NCI-H510A (cell line): ENCODE measurements around the gene PCDHA3.
"Not testable (repeated sequence)": the region's sequence is repeated elsewhere in the genome, so short reads cannot be mapped to it uniquely, and the experiment has no call there.

Experiments used
- DNase-seq: peaks from one replicate; lab custom pipeline; 2025; lab: John Stamatoyannopoulos, UW

Gene PCDHA3

DNA sequence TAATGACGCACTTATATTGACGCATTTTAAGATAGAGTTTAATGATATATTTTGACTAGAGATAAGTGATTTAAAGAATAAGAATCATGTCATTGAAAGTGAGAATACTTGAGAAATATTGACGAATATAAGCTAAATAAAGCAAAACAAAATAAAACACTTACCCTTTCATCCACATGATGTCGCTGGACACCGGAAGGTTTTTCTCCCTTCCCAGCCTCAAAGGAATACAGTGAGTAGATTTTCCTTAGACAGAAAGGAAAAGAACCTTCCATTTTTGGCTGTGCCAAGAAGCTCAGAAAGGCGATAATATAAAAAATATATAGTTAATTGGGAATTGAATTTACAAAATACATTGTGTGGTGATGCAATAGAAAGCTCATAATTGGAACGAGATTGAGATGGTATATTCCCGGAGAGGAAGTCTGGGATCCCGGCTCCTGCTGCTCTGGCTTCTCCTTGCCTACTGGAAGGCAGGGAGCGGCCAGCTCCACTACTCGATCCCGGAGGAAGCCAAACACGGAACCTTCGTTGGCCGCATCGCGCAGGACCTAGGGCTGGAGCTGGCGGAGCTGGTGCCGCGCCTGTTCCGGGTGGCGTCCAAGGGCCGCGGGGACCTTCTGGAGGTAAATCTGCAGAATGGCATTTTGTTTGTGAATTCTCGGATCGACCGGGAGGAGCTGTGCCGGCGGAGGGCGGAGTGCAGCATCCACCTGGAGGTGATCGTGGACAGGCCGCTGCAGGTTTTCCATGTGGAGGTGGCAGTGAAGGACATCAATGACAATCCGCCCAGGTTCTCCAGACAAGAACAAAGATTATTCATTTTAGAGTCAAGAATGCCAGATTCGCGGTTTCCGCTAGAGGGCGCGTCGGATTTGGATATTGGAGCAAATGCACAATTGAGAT is 20.8 kb downstream of the PCDHA3 start, which contains the start of gene PCDHA5:
PCDHA5 (plus strand) TSS at position 239 of the 906 bp plus-strand sequence.
- DNase-seq, result no peak

DNA sequence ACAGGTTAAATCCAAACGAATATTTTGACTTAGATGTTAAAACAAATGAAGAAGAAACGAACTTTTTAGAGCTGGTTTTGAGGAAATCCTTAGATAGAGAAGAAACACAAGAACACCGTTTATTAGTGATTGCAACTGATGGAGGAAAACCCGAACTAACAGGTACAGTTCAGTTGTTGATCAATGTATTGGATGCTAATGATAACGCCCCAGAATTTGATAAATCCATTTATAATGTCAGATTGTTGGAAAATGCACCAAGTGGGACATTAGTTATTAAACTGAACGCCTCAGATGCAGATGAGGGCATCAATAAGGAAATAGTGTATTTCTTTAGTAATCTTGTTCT is 21.4 kb downstream of the PCDHA3 start:
- no peak for DNase-seq

DNA sequence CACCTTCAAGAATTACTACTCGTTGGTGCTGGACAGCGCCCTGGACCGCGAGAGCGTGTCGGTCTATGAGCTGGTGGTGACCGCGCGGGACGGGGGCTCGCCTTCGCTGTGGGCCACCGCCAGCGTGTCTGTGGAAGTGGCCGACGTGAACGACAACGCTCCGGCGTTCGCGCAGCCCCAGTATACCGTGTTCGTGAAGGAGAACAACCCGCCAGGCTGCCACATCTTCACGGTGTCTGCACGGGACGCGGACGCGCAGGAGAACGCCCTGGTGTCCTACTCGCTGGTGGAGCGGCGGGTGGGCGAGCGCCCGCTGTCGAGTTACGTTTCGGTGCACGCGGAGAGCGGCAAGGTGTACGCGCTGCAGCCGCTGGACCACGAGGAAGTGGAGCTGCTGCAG is 22.1 kb downstream of the PCDHA3 start:
- not testable (repeated sequence) for DNase-seq

DNA sequence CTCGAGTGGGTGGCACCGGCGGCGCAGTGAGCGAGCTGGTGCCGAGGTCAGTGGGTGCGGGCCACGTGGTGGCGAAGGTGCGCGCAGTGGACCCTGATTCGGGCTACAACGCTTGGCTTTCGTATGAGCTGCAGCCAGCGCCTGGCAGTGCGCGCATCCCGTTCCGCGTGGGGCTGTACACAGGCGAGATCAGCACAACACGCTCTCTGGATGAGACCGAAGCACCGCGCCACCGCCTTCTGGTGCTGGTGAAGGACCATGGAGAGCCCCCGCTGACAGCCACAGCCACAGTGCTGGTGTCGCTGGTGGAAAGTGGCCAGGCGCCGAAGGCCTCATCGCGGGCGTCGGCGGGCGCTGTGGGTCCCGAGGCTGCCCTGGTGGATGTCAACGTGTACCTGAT is 22.6 kb downstream of the PCDHA3 start:
- DNase-seq, result no peak

DNA sequence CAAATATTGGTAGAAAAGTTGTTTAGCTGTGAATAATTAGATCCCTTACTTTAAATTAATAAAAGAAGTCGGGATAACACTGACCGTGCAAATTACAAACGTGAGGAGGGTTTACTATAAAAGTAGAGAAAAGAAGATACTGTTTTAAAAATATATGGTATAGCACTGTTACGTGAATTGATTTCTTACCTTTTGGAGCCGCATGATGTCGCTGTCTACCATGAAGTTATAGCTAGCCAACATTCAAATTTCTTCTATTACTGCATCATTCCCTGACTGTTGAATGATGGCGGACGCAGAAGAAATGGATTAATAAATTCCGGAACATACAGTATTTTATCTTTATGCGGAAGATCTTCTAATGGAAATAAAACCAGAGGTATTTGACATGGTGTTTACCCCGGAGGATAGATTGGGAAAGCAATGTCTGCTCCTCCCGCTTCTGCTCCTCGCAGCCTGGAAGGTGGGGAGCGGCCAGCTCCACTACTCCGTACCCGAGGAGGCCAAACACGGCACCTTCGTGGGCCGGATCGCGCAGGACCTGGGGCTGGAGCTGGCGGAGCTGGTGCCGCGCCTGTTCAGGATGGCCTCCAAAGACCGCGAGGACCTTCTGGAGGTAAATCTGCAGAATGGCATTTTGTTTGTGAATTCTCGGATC is 27.0 kb downstream of the PCDHA3 start, which contains the start of gene PCDHA6:
PCDHA6 (plus strand) TSS at position 257 of the 658 bp plus-strand sequence; CDS start at position 389, 132 bp downstream.
- no peak for DNase-seq

DNA sequence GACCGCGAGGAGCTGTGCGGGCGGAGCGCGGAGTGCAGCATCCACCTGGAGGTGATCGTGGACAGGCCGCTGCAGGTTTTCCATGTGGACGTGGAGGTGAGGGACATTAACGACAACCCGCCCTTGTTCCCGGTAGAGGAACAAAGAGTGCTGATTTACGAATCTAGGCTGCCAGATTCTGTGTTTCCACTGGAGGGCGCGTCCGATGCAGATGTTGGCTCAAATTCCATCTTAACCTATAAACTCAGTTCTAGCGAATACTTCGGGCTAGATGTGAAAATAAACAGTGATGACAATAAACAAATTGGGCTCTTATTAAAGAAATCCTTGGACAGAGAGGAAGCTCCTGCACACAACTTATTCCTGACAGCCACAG is 27.5 kb downstream of the PCDHA3 start:
- DNase-seq, result no peak

DNA sequence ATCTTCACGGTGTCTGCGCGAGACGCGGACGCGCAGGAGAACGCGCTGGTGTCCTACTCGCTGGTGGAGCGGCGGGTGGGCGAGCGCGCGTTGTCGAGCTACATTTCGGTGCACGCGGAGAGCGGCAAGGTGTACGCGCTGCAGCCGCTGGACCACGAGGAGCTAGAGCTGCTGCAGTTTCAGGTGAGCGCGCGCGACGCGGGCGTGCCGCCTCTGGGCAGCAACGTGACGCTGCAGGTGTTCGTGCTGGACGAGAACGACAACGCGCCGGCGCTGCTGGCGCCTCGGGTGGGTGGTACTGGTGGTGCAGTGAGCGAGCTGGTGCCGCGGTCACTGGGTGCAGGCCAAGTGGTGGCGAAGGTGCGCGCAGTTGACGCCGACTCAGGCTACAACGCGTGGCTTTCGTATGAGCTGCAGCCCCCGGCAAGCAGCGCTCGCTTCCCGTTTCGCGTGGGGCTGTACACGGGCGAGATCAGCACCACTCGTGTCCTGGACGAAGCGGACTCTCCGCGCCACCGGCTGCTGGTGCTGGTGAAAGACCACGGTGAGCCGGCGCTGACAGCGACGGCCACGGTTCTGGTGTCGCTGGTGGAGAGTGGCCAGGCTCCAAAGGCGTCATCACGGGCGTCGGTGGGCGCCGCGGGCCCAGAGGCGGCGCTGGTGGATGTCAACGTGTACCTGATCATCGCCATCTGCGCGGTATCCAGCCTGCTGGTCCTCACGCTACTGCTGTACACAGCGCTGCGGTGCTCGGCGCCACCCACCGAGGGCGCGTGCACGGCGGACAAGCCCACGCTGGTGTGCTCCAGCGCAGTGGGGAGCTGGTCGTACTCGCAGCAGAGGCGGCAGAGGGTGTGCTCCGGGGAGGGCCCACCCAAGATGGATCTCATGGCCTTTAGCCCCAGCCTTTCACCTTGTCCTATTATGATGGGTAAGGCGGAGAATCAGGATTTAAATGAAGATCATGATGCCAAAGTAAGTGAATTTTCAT is 28.9 kb downstream of the PCDHA3 start:
- not testable (repeated sequence) for DNase-seq

DNA sequence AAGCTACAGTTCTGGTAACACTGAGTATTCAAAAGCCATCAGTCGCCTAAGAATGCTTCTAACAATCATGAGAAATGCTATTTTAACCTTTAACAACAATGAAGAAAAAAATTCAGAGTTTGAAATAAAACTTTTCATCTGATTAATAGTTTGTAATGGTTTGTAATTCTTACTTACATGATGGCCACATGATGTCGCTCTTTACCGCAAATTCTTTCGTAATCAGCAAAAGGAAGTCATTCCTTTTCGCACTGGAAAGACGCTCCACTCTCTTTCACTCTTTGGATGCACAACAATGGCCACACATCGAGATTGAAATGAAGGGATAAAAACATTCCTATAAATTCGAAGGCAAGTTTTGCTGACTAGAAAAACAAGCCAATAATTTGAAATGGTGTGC is 33.1 kb downstream of the PCDHA3 start, which contains the start of gene PCDHA7:
PCDHA7 (plus strand) TSS at position 277 of the 400 bp plus-strand sequence; CDS start at position 392, 115 bp downstream.
- no peak for DNase-seq

DNA sequence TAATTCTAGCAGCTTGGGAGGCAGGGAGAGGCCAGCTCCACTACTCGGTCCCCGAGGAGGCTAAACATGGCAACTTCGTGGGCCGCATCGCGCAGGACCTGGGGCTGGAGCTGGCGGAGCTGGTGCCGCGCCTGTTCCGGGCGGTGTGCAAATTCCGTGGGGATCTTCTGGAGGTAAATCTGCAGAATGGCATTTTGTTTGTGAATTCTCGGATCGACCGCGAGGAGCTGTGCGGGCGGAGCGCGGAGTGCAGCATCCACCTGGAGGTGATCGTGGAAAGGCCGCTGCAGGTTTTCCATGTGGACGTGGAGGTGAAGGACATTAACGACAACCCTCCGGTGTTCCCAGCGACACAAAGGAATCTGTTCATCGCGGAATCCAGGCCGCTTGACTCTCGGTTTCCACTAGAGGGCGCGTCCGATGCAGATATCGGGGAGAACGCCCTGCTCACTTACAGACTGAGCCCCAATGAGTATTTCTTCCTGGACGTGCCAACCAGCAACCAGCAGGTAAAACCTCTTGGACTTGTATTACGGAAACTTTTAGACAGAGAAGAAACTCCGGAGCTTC is 33.7 kb downstream of the PCDHA3 start:
- not testable (repeated sequence) for DNase-seq

DNA sequence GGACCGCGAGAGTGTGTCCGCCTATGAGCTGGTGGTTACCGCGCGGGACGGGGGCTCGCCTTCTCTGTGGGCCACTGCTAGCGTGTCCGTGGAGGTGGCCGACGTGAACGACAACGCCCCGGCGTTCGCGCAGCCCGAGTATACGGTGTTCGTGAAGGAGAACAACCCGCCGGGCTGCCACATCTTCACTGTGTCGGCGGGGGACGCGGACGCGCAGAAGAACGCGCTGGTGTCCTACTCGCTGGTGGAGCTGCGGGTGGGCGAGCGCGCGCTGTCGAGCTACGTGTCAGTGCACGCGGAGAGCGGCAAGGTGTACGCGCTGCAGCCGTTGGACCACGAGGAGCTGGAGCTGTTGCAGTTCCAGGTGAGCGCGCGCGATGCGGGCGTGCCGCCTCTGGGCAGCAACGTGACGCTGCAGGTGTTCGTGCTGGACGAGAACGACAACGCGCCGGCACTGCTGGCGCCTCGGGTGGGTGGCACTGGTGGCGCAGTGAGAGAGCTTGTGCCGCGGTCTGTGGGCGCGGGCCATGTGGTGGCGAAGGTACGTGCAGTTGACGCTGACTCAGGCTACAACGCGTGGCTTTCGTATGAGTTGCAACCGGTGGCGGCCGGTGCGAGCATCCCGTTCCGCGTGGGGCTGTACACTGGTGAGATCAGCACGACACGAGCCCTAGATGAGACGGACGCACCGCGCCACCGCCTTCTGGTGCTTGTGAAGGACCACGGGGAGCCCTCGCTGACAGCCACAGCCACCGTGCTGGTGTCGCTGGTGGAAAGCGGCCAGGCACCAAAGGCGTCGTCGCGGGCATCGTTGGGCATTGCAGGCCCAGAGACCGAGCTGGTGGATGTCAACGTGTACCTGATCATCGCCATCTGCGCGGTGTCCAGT is 35.0 kb downstream of the PCDHA3 start:
- no peak for DNase-seq

DNA sequence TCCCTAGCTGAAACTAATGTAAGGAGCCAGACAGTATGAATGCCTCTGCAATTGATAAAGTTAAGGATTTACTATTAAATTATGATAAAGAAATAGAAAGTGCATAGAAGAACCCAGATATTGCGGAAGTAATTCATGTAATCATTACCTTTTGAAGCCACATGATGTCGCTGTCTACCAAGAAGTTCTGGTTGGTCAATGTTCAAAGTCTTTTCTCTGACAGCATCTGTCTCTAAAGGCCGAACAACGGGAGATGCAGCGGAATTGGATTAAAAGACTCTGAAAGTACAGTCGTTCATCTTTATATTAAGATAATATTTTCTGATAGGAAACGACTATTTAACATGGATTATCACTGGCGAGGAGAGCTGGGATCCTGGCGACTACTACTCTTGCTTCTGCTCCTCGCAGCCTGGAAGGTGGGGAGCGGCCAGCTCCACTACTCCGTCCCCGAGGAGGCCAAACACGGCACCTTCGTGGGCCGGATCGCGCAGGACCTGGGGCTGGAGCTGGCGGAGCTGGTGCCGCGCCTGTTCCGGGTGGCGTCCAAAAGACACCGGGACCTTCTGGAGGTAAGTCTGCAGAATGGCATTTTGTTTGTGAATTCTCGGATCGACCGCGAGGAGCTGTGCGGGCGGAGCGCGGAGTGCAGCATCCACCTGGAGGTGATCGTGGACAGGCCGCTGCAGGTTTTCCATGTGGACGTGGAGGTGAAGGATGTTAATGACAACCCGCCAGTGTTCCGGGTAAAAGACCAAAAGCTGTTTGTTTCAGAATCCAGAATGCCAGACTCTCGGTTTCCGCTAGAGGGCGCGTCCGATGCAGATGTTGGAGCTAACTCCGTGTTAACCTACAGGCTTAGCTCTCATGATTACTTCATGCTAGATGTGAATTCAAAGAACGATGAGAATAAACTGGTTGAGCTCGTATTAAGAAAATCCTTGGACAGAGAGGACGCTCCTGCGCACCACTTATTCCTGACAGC is 40.4 kb downstream of the PCDHA3 start, which contains the start of gene PCDHA8:
PCDHA8 (plus strand) TSS at position 210 of the 985 bp plus-strand sequence; CDS start at position 345, 135 bp downstream.
- DNase-seq, result no peak

DNA sequence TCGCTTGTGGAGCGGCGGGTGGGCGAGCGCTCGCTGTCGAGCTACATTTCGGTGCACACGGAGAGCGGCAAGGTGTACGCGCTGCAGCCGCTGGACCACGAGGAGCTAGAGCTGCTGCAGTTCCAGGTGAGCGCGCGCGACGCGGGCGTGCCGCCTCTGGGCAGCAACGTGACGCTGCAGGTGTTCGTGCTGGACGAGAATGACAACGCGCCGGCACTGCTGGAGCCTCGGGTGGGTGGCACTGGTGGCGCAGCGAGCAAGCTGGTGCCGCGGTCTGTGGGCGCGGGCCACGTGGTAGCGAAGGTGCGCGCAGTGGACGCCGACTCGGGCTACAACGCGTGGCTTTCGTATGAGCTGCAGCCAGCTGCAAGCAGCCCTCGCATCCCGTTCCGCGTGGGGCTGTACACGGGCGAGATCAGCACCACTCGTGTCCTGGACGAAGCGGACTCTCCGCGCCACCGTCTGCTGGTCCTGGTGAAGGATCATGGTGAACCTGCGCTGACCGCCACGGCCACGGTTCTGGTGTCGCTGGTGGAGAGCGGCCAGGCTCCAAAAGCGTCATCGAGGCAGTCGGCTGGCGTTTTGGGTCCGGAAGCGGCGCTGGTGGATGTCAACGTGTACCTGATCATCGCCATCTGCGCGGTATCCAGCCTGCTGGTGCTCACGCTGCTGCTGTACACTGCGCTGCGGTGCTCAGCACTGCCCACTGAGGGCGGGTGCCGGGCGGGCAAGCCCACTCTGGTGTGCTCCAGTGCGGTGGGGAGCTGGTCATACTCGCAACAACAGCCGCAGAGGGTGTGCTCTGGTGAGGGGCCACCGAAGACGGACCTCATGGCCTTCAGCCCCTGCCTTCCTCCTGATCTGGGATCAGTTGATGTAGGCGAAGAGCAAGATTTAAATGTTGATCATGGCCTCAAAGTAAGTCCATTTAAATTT is 42.2 kb downstream of the PCDHA3 start:
- no peak for DNase-seq

DNA sequence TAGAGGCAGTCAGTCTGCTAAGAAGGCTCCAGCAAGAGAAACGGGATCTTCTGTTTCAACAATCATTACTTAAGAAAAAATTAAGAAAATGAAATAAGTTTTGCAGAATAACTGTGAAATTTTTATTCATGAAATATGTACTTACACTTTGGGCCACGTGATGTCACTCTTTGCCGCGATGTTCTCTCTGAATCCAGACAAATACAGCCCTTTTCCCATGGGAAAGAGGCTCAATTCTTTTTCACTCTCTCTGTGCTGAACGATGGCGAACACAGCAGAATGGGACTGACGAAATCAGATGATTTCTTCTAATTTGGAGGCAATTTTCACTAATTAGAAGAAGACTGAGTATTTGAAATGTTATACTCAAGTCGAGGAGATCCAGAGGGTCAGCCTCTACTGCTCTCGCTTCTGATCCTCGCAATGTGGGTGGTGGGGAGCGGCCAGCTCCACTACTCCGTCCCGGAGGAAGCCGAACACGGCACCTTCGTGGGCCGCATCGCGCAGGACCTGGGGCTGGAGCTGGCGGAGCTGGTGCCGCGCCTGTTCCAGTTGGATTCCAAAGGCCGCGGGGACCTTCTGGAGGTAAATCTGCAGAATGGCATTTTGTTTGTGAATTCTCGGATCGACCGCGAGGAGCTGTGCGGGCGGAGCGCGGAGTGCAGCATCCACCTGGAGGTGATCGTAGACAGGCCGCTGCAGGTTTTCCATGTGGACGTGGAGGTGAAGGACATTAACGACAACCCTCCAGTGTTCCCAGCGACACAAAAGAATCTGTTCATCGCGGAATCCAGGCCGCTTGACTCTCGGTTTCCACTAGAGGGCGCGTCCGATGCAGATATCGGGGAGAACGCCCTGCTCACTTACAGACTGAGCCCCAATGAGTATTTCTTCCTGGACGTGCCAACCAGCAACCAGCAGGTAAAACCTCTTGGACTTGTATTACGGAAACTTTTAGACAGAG is 47.6 kb downstream of the PCDHA3 start, which contains the start of gene PCDHA9:
PCDHA9 (plus strand) TSS at position 244 of the 964 bp plus-strand sequence; CDS start at position 358, 114 bp downstream.
- not testable (repeated sequence) for DNase-seq

DNA sequence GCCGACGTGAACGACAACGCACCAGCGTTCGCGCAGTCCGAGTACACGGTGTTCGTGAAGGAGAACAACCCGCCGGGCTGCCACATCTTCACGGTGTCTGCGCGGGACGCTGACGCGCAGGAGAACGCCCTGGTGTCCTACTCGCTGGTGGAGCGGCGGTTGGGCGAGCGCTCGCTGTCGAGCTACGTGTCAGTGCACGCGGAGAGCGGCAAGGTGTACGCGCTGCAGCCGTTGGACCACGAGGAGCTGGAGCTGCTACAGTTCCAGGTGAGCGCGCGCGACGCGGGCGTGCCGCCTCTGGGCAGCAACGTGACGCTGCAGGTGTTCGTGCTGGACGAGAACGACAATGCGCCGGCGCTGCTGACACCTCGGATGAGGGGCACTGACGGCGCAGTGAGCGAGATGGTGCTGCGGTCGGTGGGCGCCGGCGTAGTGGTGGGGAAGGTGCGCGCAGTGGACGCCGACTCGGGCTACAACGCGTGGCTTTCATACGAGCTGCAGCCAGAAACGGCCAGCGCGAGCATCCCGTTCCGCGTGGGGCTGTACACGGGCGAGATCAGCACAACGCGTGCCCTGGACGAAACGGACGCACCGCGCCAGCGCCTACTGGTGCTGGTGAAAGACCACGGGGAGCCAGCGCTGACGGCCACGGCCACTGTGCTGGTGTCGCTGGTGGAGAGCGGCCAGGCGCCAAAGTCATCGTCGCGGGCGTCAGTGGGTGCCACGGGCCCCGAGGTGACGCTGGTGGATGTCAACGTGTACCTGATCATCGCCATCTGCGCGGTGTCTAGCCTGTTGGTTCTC is 49.2 kb downstream of the PCDHA3 start:
- DNase-seq, result not testable (repeated sequence)
